Eye (tissue), 1 donor: ENCODE data around the gene ARHGAP42.
"Not testable (repeated sequence)": the region's sequence is repeated elsewhere in the genome, so short reads cannot be mapped to it uniquely, and the experiment has no call there.

Source experiments
- DNase-seq: peaks from one replicate; pipeline ENCODE4 v3.0.0-alpha.2; 2015

Gene ARHGAP42

DNA sequence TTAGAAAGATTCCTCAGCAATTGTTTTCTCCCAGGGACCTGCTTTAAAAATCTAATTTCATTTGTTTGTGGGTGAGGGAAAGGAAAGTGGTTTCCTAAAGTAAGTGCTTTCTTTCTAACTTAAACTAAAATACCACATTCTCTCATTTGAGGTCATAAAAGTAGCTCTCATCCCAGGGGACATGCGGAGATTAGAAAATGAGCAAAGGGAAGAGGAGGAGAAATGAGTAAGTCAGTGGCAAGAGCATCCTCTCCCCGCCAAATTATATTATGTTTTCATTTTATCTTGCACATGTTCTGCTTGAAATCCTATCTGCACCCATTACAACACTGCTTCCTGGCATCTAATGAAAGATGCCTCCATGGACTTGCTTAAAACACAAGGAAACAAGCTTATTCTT is 191.4 kb downstream of the ARHGAP42 start:
- DNase-seq, result no peak

DNA sequence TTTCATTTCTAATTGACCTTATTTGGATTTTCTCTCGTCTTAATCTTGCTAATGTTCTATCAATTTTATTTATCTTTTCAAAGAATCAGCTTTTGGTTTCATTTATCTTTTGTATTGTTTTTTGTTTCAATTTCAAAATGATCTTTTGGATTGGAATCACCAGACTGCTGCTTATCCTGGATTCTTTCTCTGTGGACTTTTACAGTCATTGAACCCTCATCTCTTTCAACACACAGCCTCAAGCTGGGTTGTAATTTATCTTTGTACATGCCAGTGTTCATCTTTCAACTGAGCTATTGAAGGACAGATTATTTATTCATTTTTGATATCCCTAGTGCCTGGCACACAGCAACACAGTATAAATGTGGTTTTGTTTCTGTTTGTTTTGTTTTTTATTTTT is 195.9 kb downstream of the ARHGAP42 start:
- no peak for DNase-seq

DNA sequence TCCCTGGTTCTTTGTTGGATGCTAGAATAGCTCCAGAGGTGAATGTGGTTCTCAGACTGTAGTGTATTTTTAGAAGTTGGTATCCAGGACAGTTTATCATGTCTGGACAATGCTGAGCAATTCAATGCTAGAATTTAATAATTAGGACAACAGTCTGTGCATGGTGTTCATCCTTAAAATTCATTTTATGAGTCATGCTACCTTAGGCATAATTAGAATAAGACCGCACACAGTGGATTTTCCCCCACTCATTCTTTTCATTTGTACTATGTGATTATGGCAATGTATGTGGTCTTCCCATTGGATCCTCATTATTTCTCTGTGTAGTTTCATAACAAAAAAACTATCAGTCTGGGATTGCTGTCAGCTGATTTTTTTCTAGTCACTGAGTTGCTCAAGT is 196.7 kb downstream of the ARHGAP42 start:
- DNase-seq, result no peak

DNA sequence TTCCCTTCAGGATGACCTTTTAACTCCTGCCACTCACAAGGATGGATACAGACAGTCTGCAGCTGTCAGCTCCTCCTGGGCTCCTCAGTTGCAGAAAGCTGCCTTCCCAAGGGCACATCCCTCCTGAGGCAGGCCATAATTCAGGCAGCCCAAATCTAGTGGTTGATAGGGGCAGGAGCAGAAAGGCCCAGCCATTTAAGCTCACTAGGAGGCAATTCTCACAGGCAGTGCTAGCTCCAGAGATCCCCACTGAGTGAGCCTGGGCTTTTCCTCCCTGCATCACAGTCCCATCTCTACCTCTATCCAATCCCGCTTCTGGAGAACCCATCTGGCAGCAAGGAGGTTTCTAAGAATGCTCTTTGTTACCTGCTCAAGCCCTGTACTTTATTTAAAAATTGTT is 200.6 kb downstream of the ARHGAP42 start:
- no peak for DNase-seq

DNA sequence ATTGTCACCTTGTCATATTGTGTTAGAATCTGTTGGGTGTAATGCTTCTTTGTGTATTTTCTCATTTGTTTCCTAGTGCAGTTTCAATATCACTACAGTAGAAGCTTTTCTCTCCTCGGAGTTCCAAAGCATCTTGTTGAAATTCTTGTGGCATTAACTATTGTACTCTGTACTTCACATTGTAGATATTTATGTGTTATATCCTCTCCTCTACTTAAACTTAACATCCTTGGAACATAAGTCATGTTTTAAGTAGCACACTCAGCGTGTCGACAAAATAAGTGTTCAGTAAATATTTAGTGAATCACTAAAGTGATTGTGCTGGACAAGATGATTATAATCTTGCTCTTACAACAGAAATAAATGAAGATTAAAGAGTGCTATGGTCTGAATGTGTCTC is 201.7 kb downstream of the ARHGAP42 start:
- DNase-seq, result no peak

DNA sequence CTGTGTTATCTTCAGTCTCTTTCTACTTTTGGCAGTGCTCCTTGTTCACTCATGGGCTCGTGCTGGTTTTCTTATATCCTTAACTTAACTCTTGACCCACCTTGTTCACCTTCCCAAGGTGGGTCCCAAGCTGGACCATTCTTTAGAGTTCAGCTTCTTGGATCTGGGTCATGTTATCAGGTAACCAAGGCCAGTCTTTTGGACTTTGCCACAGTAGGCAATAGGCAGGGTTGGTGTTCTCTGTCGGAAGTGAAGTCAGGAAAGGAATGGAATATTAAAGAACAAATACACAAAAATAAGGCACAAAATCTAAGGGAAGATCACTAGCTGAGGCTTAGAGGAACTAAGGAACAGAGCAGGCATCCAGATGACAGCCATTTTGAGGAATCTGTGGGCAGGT is 202.7 kb downstream of the ARHGAP42 start:
- no peak for DNase-seq

DNA sequence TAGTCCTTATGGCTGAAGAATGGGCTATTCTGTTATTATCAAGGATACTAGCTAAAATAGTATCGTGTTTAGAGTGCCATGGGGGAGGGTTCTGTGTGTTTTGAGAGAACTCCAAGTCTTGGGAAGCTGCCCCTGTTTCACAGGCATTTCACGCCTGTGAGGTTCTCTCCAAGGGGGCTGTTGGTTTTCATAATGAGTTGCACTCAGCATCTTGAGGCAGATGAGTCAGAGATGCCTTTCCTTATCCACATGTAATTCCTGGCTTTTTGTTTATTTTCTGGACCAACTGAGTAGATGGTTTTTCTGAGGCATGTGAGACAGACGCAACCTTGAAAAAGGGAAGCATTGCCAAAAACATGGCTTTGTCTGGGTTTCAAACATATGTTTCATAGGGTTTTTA is 203.7 kb downstream of the ARHGAP42 start:
- no peak for DNase-seq

DNA sequence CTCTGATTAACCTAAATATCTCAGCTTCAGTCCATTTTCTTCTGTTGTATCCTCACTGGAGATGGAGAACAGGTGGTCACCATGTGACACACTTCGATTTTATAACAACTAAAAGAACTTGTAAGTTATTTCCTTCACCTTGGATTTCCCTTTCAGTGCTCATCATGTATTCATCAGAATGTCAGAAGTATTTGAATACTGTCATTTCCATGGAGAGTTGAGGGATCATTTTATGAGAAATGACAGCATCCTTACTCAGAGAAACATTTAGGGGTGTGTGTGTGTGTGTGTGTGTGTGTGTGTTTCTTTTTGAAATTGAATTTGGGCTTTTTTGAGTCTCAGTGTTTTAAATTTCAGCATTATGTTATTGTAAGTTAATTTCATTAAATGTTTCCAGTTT is 205.8 kb downstream of the ARHGAP42 start:
- no peak for DNase-seq

DNA sequence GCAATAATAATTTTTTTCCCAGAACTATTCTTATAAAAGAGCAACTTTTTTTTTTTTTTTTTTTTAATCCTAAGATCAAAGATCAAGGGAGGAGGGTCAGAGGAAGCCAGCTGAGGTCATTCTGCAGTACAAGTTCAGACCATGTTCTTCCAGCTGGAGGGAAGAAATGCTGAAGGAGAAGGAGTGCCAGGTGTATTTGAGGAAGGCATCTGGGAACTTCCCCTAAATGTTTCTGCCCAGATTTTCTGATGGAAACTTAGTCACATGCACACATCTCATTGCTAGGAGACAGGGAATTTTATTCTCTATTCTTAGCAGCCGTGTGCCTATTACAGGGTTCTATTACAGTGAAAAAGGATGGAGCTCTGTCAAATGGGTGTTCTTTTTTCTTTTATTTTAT is 208.4 kb downstream of the ARHGAP42 start:
- no peak for DNase-seq

DNA sequence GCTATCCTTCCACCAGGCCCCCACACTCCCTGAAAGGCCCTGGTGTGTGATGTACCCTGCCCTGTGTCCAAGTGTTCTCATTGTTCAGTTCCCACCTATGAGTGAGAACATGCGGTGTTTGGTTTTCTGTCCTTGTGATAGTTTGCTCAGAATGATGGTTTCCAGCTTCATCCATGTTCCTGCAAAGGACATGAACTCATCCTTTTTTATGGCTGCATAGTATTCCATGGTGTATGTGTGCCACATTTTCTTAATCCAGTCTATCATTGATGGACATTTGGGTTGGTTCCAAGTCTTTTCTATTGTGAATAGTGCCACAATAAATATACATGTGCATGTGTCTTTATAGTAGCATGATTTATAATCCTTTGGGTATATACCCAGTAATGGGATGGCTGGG is 208.9 kb downstream of the ARHGAP42 start:
- DNase-seq, result not testable (repeated sequence)

DNA sequence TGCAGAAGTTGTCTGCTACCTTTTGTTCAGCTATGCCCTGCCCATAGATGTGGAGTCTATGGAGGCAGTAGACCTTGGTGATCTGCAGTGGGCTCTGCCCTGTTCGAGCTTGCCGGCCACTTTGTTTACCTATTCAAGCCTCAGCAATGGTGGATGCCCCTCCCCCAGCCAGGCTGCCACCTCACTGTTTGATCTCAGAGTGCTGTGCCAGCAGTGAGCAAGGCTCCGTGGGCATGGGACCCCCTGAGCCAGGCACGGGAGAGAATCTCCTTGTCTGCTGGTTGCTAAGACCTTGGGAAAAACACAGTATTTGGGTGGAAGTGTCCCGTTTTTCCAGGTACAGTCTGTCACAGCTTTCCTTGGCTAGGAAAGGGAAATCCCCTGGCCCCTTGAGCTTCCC is 214.4 kb downstream of the ARHGAP42 start:
- not testable (repeated sequence) for DNase-seq

DNA sequence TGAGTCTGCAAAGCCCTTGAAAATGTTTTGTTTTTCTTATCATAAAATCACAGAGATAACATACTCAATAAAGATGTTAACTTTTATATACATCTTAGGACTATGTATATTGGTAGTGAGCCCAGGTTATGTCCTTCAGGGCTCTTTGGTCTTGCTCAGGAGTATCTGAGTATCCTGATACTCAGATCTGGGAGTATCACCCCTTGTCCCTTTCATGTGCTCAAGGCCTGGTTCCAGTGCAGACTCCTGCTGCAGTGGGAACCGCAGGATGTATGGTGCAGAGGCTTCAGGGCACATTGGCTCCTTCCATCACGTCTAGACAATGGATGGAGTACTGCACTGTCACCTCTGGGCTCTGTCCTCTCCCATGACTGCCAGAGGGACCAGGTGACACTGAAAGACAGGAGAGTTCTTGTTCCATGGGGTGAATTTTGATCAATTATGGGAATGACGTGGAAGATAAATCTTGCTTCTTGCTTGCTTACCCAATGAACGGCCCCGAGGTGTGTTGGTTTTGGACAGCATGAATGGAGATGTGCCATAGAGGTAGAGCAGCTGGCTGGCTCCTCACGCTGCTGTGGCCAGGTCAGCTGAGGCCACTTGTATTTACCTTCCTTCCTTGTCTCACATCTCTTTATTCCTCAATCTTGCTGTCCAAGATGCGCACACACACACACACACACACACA is 215.5 kb downstream of the ARHGAP42 start:
- no peak for DNase-seq

DNA sequence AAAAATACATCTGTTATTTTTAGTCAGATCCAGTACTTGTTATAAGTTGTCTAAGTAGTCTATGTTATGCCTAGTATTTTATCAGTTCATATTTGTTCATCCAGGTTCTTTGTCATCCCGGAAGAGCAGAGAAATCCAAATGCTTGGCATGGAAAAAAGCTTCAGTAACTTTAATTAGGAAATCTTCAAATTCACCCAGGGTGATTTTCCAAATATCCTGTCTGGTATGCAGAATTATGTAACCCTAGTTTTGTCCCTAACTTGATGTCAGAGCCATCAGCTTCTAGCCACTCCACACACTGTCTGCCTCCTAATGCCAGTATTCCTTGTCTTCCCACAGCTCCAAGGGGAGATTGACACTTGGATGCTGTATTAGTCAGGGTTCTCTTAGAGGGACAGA is 216.2 kb downstream of the ARHGAP42 start:
- no peak for DNase-seq

DNA sequence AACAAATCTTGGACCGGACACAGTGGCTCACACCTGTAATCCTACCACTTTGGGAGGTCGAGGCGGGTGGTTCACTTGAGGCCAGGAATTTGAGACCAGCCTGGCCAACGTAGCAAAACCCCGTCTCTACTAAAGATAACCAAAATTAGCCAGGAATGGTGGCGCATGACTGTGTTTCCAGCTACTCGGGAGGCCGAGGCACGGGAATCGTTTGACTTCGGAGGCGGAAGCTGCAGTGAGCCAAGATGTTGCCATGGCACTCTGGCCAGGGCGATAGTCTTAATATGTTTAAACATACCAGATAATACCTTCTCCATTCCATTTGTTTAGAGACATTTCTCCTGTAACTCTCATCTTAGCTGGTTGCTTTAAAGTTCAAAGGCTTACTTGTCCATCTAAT is 218.6 kb downstream of the ARHGAP42 start:
- DNase-seq, result no peak

DNA sequence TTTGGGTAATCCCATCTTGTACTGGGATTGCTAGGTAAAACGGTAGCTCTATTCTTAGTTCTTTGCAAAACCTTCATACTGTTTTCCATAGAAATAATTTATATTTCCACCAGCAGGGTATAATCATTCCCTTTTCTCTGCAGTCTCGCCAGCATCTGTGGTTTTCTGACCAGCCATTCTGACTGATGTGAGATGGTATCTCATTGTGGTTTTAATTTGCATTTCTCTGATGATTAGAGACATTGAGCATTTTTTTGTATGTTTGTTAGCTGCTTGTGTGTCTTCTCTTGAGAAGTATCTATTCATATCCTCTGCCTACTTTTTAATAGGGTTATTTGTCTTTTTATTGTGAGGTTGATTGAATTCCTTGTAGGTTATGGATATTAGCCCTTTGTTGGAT is 221.7 kb downstream of the ARHGAP42 start:
- no peak for DNase-seq

DNA sequence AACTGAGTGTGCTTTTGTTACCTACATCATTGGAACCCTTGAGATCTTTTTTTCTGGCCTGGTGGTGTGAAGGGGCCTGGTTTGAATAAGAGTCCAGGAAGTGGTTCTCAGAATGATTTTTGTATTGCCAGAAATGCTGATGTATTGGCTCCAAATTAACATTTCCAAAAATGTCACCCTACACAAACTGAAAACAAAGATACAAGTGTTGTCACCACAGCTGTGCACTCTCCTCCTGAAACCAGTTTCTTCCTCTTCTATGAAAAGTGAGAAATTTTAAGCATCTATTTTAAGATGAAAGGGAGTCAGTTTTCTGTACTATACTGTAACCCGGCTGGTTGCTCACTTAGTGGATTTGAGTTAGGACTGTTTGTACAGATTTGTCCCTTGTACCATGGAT is 223.7 kb downstream of the ARHGAP42 start:
- no peak for DNase-seq

DNA sequence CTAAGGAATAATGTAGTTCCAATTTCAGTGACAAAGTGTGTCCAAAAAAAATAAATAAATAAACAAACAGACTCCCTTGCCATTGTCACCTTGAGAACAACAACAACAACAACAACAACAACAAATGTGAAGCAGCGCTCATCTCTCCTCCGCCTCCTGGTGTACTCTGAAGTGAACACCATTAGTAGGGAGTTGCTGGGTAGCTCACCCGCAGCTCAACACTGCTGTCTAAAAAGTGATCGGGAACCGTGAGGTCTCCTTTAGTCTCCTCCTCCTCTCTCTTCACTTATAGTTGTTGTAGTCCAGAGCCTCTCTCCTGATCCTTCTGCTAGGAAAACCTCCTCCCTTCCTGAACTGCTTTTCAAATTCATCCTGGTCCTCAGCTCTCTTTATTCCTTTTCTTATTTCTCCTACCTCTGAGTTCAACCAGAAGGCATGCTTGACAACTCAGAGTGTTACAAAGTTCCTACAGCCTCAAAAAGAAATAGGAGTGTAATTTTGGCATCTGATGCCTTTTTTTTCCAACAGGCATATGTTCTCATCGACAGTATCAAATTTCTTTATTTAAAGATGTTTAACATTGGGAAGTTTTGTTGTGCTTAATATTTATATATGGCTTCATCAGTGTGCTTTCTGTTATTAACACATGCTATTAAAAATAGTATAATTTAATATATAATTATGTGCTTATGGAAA is 227.5 kb downstream of the ARHGAP42 start:
- DNase-seq, result no peak

DNA sequence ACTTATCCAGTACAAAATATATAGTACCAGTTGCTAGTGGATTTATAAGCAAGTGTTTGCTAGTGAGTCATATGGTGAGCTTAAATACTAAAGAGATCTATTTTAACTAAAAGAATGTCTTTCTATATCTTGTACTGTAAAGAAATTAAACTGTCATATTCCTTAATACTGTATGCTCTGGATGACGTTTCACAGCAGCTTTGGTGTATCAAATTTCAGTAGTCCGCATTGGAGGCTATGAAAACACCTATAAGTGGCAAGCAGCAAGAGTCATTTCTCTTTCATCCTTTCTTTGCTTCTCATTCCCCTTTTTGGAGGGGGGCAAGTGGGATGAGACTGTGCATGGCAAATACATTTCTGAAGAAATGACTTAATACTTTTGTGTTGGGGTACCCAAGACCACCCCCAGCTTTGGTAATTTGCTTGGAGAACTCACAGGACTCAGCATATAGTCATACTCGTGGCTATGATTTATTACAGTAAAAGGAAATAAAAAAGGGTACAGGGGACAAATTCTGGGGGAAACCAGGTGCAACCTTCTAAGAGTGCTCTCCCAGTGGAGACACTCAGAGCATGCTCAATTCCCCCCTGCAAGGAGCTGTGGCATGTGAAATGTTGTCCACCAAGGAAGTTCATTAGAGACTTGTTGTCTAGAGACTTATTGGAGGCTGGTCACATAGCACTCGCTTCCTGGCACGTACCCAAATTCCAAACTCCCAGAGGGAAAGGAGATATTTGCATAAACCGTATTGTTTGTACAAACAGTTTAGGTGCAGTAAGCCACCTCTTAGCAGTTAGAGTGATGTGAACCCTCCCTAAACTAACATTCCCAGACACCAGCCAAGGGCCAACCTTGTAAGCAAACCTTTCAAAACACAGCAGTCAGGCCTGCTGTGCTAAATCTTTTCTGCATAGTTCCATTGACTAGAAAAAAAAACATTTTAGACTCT is 231.7 kb downstream of the ARHGAP42 start:
- no peak for DNase-seq

DNA sequence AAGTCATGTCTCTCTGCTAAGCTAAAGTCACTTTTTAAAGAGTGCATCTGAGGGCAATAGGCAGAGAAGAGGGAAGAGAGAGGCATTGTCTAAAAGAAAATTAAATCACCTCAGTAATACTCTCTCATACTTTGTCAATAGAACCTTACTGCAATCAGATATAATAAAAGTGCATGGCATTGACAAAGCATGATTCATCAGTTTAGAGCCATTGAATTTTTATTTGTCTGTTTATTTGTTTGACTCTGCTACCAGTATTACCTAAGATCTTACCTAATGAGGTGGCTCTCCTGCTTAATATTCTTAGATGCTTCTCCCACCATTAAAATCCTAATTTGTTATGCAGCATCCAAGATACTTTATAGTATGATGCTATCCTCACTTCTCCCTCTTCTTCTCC is 233.5 kb downstream of the ARHGAP42 start:
- DNase-seq, result no peak

DNA sequence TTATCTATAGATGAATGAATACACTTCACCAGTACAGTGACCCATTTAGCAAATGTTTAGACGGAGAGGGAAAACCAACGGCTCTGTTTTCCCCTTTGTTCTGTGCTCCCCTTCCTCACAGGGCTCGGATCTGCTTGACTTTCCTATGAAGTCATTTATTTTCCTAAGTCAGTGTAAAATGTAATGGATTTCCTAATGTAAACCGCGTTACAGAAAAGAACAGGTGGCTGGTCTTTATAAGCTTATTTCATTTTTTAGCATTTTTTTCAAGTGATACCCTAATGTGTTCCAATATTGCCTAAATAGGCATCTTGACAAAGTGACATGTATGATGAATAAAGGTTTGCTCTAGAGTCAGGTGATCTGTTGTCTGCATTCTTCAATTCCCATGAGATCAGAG is 235.0 kb downstream of the ARHGAP42 start:
- no peak for DNase-seq

DNA sequence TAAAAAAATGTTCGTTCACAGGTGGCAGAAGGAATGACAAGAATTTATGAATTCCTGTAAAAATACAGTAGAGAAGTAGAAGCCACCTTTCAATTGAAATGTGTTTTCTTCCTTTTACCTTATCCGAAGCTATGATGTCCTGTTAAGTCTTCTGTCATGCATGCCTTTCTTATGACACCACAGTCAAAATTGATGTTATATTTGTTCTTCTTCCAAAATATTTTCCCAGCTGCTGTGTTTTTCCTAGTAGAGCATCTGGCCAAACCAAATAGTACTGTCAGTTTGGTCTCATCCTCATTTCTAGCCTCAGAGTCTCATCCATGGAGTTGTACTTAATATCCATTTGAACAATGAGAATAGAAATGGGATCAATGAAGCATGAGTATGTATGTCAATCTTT is 236.5 kb downstream of the ARHGAP42 start:
- DNase-seq, result no peak

DNA sequence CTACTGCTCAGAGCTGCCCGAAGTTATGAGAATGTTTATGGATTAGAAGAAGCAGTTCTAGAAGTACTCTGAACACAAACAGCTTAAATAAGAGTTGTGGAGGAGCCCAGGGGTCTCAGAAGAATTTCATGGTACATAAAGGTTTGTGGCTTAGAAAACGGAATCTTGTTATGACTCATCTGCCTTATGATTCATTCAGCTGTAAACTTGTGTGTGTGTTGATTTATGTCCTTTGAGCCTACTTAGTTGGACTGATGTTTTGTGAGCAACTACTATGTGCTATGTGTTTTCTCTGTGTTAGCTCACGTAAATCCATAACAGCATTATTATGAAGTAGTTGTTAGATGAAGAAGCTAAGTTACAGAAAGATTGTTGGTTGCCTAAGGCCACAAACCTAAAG is 238.8 kb downstream of the ARHGAP42 start:
- no peak for DNase-seq

DNA sequence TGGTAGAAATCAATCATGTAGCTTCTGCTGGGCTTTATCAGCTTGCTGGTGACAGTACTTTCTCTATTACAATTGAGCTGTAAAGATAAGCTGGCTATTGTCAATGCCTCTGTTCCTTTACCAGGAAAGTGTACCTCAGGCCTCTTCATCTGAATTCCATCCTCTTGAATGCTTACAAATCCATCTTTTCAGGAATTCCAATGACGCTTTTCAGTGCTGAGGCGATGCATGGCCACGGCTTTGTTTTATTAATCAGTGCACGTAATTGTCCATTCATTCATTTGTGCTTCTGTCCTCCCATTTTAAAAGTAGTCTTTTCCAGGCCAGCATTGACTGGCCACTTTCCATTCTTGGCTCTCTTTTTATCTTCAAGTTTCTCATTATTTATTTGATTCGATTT is 240.5 kb downstream of the ARHGAP42 start:
- DNase-seq, result no peak

DNA sequence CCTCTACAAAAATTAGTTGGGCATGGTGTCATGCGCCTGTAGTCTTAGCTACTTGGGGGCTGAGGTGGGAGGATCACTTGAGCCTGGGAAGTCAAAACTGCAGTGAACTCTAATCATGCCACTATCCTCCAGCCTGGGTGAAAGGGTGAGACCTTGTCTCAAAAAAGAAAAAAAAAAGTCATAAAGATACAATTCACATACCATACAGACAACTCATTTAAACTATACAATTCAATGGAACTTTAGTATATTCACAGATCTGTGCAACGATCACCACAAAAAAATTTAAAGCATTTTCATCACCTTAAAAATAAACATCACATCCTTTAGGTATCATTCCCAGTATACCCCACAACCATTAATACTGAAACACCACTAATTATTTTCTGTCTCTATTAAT is 241.3 kb downstream of the ARHGAP42 start:
- DNase-seq, result no peak
